Endothelial cell of umbilical vein (primary cell): Measurements from ENCODE around the gene OSBPL8. TPM values are rescaled to one million over a fixed set of nuclear protein-coding genes. Genes with fewer than 3 reads are reported as not detected.

ENCODE experiments used
- BruUV-seq: library from RNA; stranded (reverse); fragments of 400-500 nt; replicated peaks from 2 replicates; lab custom pipeline; 2021; lab: Mats Ljungman, UMichigan
- CTCF ChIA-PET: fragments of 300-600, 350-600 bp; sonication (Branson Sonifier 250); formaldehyde crosslinking; loops from one replicate; lab custom pipeline; 2021; ENCODE audit warnings: antibody characterized with exemption, inconsistent platforms; lab: Charles Lee
- POLR2A ChIA-PET: fragments of 300-600, 350-600 bp; sonication (Branson Sonifier 250); formaldehyde crosslinking; loops from one replicate; lab custom pipeline; 2021; ENCODE audit warnings: antibody characterized with exemption, inconsistent platforms; lab: Charles Lee
- DNase-seq: peaks from one replicate; pipeline ENCODE4 v3.0.0-alpha.2; 2011; ENCODE audit warnings: low read depth, low spot score
- FAIRE-seq: peaks from 2 replicates; lab custom pipeline; 2011; peaks lifted over from hg19 to GRCh38; lab: Jason Lieb, UNC
- H2AFZ ChIP-seq: 2 replicates; pipeline ENCODE4 v1.6.0; 2012; ENCODE audit warnings: low read depth, low read length, control low read depth, inconsistent platforms
- H3K27ac ChIP-seq: 2 replicates; pipeline ENCODE4 v1.5.1; 2011; ENCODE audit warnings: low read depth, mild to moderate bottlenecking, control low read depth, low read length, moderate library complexity; ENCODE audit not compliant: insufficient read depth
- H3K27me3 ChIP-seq, 2 experiments: 2 replicates each; pipeline versions ENCODE4 v1.6.0 to v1.6.1; 2011; ENCODE audit warnings: low read length in 2 of 2, mixed read lengths in 1 of 2; ENCODE audit not compliant: control insufficient read depth in 2 of 2, insufficient read depth in 2 of 2
- H3K36me3 ChIP-seq, 2 experiments: 2 replicates in 1 of 2; 3 replicates in 1 of 2; pipeline ENCODE4 v1.5.1; 2011; ENCODE audit warnings: low read length in 2 of 2, mild to moderate bottlenecking in 1 of 2, moderate library complexity in 1 of 2; ENCODE audit not compliant: control insufficient read depth in 2 of 2, insufficient read depth in 2 of 2; ENCODE audit errors: extremely low read depth in 1 of 2
- H3K4me1 ChIP-seq: 3 replicates; pipeline ENCODE4 v1.5.1; 2011; ENCODE audit warnings: mild to moderate bottlenecking, low read length; ENCODE audit not compliant: control insufficient read depth, insufficient read depth; ENCODE audit errors: extremely low read depth
- H3K4me2 ChIP-seq: 2 replicates; pipeline ENCODE4 v1.6.1; 2011; ENCODE audit warnings: low read length, control low read depth, mixed read lengths; ENCODE audit not compliant: insufficient read depth
- H3K4me3 ChIP-seq, 3 experiments: fragments of 200-600 bp in 1 of 3; sonication (generic), shearing (Covaris generic) in 1 of 3; replicated peaks in 1 of 3; 2 replicates each; pipeline ENCODE4 v1.5.1; 2011 to 2016; ENCODE audit warnings: control low read depth in 3 of 3, low read length in 3 of 3, mild to moderate bottlenecking in 2 of 3, inconsistent platforms in 1 of 3, low read depth in 1 of 3, moderate library complexity in 1 of 3; ENCODE audit not compliant: insufficient read depth in 1 of 3
- H3K79me2 ChIP-seq: 2 replicates; pipeline ENCODE4 v1.6.0; 2012; ENCODE audit warnings: low read length, inconsistent platforms; ENCODE audit not compliant: control insufficient read depth, insufficient read depth
- H3K9ac ChIP-seq: replicated peaks from 2 replicates; pipeline ENCODE3; 2011; ENCODE audit warnings: low read length, control low read depth; ENCODE audit not compliant: insufficient read depth; ENCODE audit errors: extremely low read depth
- H3K9me1 ChIP-seq: replicated peaks from 3 replicates; pipeline ENCODE4 v1.6.0; 2011; ENCODE audit warnings: mild to moderate bottlenecking, low read length; ENCODE audit not compliant: control insufficient read depth, insufficient read depth; ENCODE audit errors: extremely low read depth
- H3K9me3 ChIP-seq: replicated peaks from 2 replicates; pipeline ENCODE4 v1.5.1; 2012; ENCODE audit warnings: low read length, inconsistent platforms; ENCODE audit not compliant: control insufficient read depth, insufficient read depth
- H4K20me1 ChIP-seq: replicated peaks from 2 replicates; pipeline ENCODE3; 2011; ENCODE audit warnings: mild to moderate bottlenecking, low read length; ENCODE audit not compliant: control insufficient read depth, insufficient read depth; ENCODE audit errors: extremely low read depth
- EZH2 ChIP-seq: IDR thresholded peaks from 2 replicates; pipeline ENCODE4 v1.6.1; 2012; ENCODE audit warnings: borderline replicate concordance, low read depth, mild to moderate bottlenecking, moderate library complexity, low read length, inconsistent platforms; ENCODE audit not compliant: severe bottlenecking
- FOS ChIP-seq: IDR thresholded peaks from 2 replicates; pipeline ENCODE4 v1.6.1; 2011; ENCODE audit warnings: mild to moderate bottlenecking, low read length, moderate library complexity, borderline replicate concordance; ENCODE audit not compliant: insufficient read depth
- GATA2 ChIP-seq: IDR thresholded peaks from 2 replicates; pipeline ENCODE4 v1.7.0; 2011; ENCODE audit warnings: low read depth, mild to moderate bottlenecking, moderate library complexity, mixed read lengths, low read length; ENCODE audit not compliant: insufficient read length, insufficient read depth
- JUN ChIP-seq: IDR thresholded peaks from 2 replicates; pipeline ENCODE4 v1.6.1; 2011; ENCODE audit warnings: borderline replicate concordance, low read depth; ENCODE audit not compliant: insufficient read length, insufficient read depth
- MAX ChIP-seq: IDR thresholded peaks from 2 replicates; pipeline ENCODE4 v1.6.1; 2011; ENCODE audit not compliant: insufficient read depth, insufficient read length
- MYC ChIP-seq: IDR thresholded peaks from one replicate; pipeline ENCODE4 v1.6.1; 2011; ENCODE audit warnings: mild to moderate bottlenecking, low read depth, low read length
- POLR2A ChIP-seq: IDR thresholded peaks from 2 replicates; pipeline ENCODE4 v1.6.1; 2012; ENCODE audit warnings: low read depth, mild to moderate bottlenecking, control low read depth, low read length
- POLR2AphosphoS5 ChIP-seq: IDR thresholded peaks from 2 replicates; pipeline ENCODE4 v1.6.1; 2012; ENCODE audit warnings: low read depth, mild to moderate bottlenecking, control low read depth, low read length, moderate library complexity; ENCODE audit not compliant: insufficient read depth
- dilution Hi-C: fragments of 300-500 bp; cut with MboI; formaldehyde crosslinking; loops from one replicate; pipeline ENCODE4 v1.15.0; 2019; ENCODE audit warnings: low sequenced_read_pairs; ENCODE audit not compliant: extremely low pct_ligation_motif_present
- intact Hi-C: fragments of 100-400 bp; cut with micrococcal nuclease; formaldehyde crosslinking; loops from one replicate; pipeline ENCODE4 v1.10.0; 2022
- polyA plus RNA-seq, 4 experiments: library from polyadenylated mRNA; depleted of rRNA in 3 of 4; stranded (reverse) in 3 of 4; unstranded in 1 of 4; fragments of >200 nt; gene quantifications; 2 replicates each; pipeline versions ENCODE4 v1.2.1 to v1.2.3, GENCODE V29; 2011 to 2012; ENCODE audit warnings: missing spikeins in 1 of 4
- total RNA-seq: library from RNA; stranded (reverse); gene quantifications from 2 replicates; pipeline ENCODE4 v1.2.3, GENCODE V29; 2021
- TF ChIP-seq, protein P1 (sequence below), 2 donors: IDR thresholded peaks; 1 replicate in 1 of 2; 2 replicates in 1 of 2; pipeline ENCODE4 v1.5.1; 2011; ENCODE audit warnings: low read length in 2 of 2, mild to moderate bottlenecking in 2 of 2, moderate library complexity in 2 of 2, control low read depth in 1 of 2, inconsistent platforms in 1 of 2, low read depth in 1 of 2; ENCODE audit not compliant: insufficient read depth in 1 of 2; ENCODE audit errors: extremely low read depth in 1 of 2

OSBPL8 gene
- total and polyA plus RNA-seq, 2 donors (not counting 3 experiments of a cell fraction or from before 2014, with no cell fraction given), result 10.3 to 47.6 TPM

DNA sequence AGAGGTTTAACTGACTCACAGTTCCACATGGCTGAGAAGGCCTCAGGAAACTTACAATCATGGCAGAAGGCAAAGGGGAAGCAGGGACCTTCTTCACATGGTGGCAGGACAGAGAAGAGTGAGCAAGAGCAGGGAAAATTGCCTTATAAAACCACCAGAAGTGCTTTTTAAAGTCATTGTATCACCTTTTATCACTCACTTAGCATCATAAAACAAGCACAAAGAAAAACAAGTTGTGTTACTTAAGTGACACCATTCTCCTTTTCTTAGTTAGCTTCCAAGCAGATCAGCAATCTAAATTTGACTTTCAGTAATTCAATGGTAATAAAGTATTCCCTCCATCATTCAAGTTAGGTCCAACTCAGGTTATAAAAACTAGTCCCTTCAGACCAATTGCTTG, 28.5 kb downstream of the OSBPL8 start:
- H3K4me1 ChIP-seq, result no peaks in the 10 kb centered on the region
- no peaks in the 10 kb centered on the region for H3K36me3 ChIP-seq
- DNase-seq (no peak), FAIRE-seq (no peak)
- dilution Hi-C loops (no loop called here), intact Hi-C loops (loop anchor here (1.0 kb wide), 1 partner anchor 29 kb away; no protein-coding TSS in a partner anchor)
- H3K9me3 ChIP-seq, result no peaks in the 10 kb centered on the region
- H3K27ac ChIP-seq, result no peak overlapping the region
- peaks cover 4% of the 10 kb centered on the region for H3K79me2 ChIP-seq
- CTCF ChIA-PET, result no interaction called here
- TF ChIP-seq GATA2 (no peak), MAX (no peak), EZH2 (no peak), JUN (no peak), POLR2AphosphoS5 (no peak), POLR2A (no peak), MYC (no peak), FOS (no peak)
- TF ChIP-seq, protein P1, sequence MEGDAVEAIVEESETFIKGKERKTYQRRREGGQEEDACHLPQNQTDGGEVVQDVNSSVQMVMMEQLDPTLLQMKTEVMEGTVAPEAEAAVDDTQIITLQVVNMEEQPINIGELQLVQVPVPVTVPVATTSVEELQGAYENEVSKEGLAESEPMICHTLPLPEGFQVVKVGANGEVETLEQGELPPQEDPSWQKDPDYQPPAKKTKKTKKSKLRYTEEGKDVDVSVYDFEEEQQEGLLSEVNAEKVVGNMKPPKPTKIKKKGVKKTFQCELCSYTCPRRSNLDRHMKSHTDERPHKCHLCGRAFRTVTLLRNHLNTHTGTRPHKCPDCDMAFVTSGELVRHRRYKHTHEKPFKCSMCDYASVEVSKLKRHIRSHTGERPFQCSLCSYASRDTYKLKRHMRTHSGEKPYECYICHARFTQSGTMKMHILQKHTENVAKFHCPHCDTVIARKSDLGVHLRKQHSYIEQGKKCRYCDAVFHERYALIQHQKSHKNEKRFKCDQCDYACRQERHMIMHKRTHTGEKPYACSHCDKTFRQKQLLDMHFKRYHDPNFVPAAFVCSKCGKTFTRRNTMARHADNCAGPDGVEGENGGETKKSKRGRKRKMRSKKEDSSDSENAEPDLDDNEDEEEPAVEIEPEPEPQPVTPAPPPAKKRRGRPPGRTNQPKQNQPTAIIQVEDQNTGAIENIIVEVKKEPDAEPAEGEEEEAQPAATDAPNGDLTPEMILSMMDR (IDR thresholded peaks at IDR 0.05; ENCODE audit: extremely low read depth in 1 of 2, insufficient read depth in 1 of 2, low read depth in 1 of 2, low read length in 2 of 2), result no peak
- H4K20me1 ChIP-seq, result peaks cover 2% of the 10 kb centered on the region
- no peak overlapping the region for H3K4me2 ChIP-seq
- H3K9me1 ChIP-seq, result no peaks in the 10 kb centered on the region
- no peak overlapping the region for H3K9ac ChIP-seq
- no TSS peak for BruUV-seq
- H3K27me3 ChIP-seq, result no peaks in the 10 kb centered on the region
- H2AFZ ChIP-seq, result no peak overlapping the region
- POLR2A ChIA-PET, result no interaction called here
- H3K4me3 ChIP-seq, result no peak overlapping the region
